Peyer's patch (tissue), 4 donors: Measurements from ENCODE around the gene GNG4. TPM values are rescaled to one million over a fixed set of nuclear protein-coding genes. Genes with fewer than 3 reads are reported as not detected.
"Not testable (repeated sequence)": the region's sequence is repeated elsewhere in the genome, so short reads cannot be mapped to it uniquely, and the experiment has no call there.

ENCODE experiments used
- DNase-seq, 3 donors: peaks; one replicate each; pipeline ENCODE4 v3.0.0-alpha.2; 2017 to 2019
- H3K27ac ChIP-seq, 4 donors: fragments of 200-600 bp; sonication (generic); one replicate each; pipeline ENCODE4 v1.5.1; 2016 to 2019
- H3K27me3 ChIP-seq, 2 donors: fragments of 200-600 bp; sonication (generic); one replicate each; pipeline ENCODE4 v1.5.1; 2019
- H3K36me3 ChIP-seq, 3 donors: fragments of 200-600 bp; sonication (generic); one replicate each; pipeline ENCODE4 v1.5.1; 2016 to 2019
- H3K4me1 ChIP-seq, 4 donors: fragments of 200-600 bp; sonication (generic); one replicate each; pipeline ENCODE4 v1.5.1; 2016 to 2019
- H3K4me3 ChIP-seq, 4 donors: fragments of 200-600 bp; sonication (generic); 1 replicate in 3 of 4; 2 replicates in 1 of 4; pipeline ENCODE4 v1.5.1; 2016 to 2019; ENCODE audit warnings: mild to moderate bottlenecking in 1 of 4
- H3K9me3 ChIP-seq, 4 donors: fragments of 200-600 bp; sonication (generic); one replicate each; pipeline ENCODE4 v1.5.1; 2016 to 2019; ENCODE audit warnings: mild to moderate bottlenecking in 1 of 4
- POLR2A ChIP-seq, 2 donors: fragments of 450-650 bp; IDR thresholded peaks; one replicate each; pipeline ENCODE4 v1.5.1; 2017; ENCODE audit warnings: antibody characterized with exemption in 2 of 2, mild to moderate bottlenecking in 2 of 2, moderate library complexity in 2 of 2
- total RNA-seq, 4 donors: library from RNA; depleted of rRNA; stranded (reverse); fragments of >200 nt; gene quantifications; one replicate each; pipeline ENCODE4 v1.1.0, GENCODE V29; 2016
- TF ChIP-seq, protein P1 (sequence below), 6 experiments: fragments of 450-650 bp in 4 of 6; fragments of 200-600 bp in 2 of 6; sonication (generic) in 1 of 6; IDR thresholded peaks; one replicate each; pipeline ENCODE4 v1.5.1; 2017 to 2019; ENCODE audit warnings: antibody characterized with exemption in 6 of 6, mild to moderate bottlenecking in 3 of 6, moderate library complexity in 1 of 6

GNG4 gene
- total RNA-seq, 4 donors from 2014 or later: 1.6 to 9.1 (median 2.9) TPM

DNA sequence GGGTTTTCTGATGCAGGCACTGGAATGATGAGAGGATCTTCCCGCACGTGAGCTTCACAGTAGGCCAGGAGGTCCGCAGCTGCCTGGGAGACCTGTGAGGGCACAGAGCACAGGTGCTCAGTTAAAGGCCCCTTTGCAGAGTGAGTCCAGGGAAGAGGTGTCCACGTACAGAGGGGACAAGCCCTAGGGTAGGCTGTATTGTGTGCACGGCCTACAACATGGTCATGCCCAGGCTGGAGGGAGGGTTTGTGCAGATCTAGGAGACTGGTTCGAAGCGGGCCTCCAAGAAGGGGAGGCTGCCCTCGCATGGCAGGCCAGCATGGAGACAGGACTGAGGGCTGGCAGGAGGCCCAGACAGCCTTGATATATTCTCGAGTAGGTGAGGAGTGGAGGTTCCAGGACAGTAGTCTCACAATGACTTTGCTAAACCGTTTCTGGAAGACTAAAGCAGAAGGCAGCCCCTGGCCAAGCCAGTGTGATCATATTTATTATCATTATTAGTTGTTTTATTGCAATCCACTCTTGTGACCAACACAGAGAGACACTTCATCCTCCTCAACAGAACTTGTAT, 97.4 kb downstream of the GNG4 start:
- H3K27me3 ChIP-seq: no peaks in the 10 kb centered on the region
- no peaks in the 10 kb centered on the region for H3K9me3 ChIP-seq
- H3K4me3 ChIP-seq: no peak overlapping the region
- no peaks in the 10 kb centered on the region for H3K36me3 ChIP-seq
- TF ChIP-seq POLR2A (IDR thresholded peaks at IDR 0.05): no peak
- TF ChIP-seq, protein P1, sequence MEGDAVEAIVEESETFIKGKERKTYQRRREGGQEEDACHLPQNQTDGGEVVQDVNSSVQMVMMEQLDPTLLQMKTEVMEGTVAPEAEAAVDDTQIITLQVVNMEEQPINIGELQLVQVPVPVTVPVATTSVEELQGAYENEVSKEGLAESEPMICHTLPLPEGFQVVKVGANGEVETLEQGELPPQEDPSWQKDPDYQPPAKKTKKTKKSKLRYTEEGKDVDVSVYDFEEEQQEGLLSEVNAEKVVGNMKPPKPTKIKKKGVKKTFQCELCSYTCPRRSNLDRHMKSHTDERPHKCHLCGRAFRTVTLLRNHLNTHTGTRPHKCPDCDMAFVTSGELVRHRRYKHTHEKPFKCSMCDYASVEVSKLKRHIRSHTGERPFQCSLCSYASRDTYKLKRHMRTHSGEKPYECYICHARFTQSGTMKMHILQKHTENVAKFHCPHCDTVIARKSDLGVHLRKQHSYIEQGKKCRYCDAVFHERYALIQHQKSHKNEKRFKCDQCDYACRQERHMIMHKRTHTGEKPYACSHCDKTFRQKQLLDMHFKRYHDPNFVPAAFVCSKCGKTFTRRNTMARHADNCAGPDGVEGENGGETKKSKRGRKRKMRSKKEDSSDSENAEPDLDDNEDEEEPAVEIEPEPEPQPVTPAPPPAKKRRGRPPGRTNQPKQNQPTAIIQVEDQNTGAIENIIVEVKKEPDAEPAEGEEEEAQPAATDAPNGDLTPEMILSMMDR (IDR thresholded peaks at IDR 0.05): no peak
- no peak overlapping the region for H3K27ac ChIP-seq
- H3K4me1 ChIP-seq: no peaks in the 10 kb centered on the region
- no peak for DNase-seq

DNA sequence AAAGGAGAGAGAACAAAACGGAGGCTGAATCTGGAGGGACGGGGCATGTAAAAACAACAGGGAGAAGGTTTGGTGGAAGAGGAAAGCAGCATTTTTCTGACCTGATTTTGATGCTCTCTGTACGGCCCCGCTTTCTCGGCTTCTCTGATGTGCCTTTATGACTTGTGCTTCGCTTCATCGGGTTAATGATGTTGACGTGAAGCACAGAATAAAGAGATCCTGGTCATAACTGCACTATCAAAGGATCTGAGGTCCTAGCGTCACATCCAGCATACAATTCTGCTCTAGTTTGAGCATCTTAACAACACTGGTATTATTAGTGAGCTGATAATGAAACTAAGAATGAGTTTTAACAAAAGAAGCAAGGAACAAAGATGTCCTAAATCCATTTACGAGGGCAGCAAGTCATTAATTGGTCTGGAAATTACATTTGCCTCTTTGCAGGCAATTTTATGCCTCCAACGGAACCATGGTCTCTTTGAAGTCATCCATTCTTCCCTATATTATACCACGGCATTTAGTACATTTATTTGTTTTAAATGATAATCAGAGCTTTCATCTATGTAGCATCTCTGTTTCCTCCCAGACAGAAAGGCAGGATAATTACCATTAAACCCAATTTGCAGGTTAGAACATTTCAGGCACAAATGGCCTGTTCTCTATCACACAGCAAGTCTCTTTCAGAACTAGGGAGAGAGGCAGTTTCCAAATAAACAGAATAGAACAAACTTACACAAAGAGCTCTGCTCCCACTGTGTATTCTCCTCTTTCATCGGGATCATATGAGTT, 100.0 kb downstream of the GNG4 start:
- no peak for DNase-seq
- Histone ChIP-seq H3K4me3 (no peak overlapping the region), H3K9me3 (no peaks in the 10 kb centered on the region), H3K36me3 (no peaks in the 10 kb centered on the region), H3K27me3 (no peaks in the 10 kb centered on the region), H3K4me1 (no peaks in the 10 kb centered on the region), H3K27ac (no peak overlapping the region)
- TF ChIP-seq, protein P1 (IDR thresholded peaks at IDR 0.05): no peak
- no peak for TF ChIP-seq POLR2A (IDR thresholded peaks at IDR 0.05)

- not testable (repeated sequence) for DNase-seq
Observed at GRCh38 chr1:235546369-235547155, 103.0 kb downstream of the GNG4 start.

DNA sequence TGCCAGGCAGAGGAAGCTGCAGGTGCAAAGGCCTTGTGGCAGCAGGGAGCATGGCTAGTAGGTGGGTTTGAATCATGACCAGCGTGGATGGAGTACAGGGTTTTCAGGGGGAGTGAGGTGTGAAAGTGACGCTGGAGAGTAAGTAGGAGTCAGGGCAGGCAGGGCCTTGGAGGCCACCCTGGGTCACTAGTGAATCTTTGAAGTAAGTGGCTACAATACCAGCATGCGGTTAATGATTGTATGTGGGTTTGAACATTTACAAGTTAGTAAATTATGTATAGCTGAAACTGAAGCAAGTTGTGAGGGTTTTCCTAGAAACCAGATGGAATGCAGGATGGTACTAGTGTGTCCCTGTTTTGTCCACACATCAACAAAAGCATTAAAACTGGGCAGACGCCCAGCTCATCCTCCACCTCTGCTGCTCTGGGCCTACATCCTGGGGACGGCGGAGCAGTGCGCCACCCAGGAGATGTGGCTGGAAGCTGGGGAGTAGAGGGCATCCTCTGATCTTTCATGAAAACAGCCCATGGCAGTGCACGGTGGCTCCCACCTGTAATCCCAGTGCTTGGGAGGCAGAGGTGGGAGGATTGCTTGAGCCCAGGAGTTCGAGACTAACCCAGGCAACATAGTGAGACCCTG, 104.2 kb downstream of the GNG4 start:
- TF ChIP-seq, protein P1 (IDR thresholded peaks at IDR 0.05): no peak
- no peak for TF ChIP-seq POLR2A (IDR thresholded peaks at IDR 0.05)
- Histone ChIP-seq H3K27ac (no peak overlapping the region), H3K4me1 (no peaks in the 10 kb centered on the region), H3K9me3 (no peaks in the 10 kb centered on the region), H3K27me3 (no peaks in the 10 kb centered on the region), H3K4me3 (no peak overlapping the region), H3K36me3 (no peaks in the 10 kb centered on the region)
- DNase-seq: no peak

More at GRCh38 chr1:235546369-235547155, 103.0 kb downstream of the GNG4 start:
- not testable (repeated sequence) for H3K4me1 ChIP-seq, H3K4me3 ChIP-seq, H3K27me3 ChIP-seq, H3K36me3 ChIP-seq, H3K27ac ChIP-seq, H3K9me3 ChIP-seq

GRCh38 chr1:235542845-235543244, 106.7 kb downstream of the GNG4 start:
- DNase-seq, H3K4me3 ChIP-seq, H3K9me3 ChIP-seq, H3K27ac ChIP-seq, H3K27me3 ChIP-seq, H3K36me3 ChIP-seq, H3K4me1 ChIP-seq: not testable (repeated sequence)

GRCh38 chr1:235533476-235534168, 116.0 kb downstream of the GNG4 start:
- no peak overlapping the region for H3K4me3 ChIP-seq
- H3K27me3 ChIP-seq: no peaks in the 10 kb centered on the region
- no peaks in the 10 kb centered on the region for H3K36me3 ChIP-seq
- H3K9me3 ChIP-seq: no peaks in the 10 kb centered on the region
- H3K4me1 ChIP-seq: no peaks in the 10 kb centered on the region
- H3K27ac ChIP-seq: no peak overlapping the region
- TF ChIP-seq, protein P1 (IDR thresholded peaks at IDR 0.05): no peak
- TF ChIP-seq POLR2A (IDR thresholded peaks at IDR 0.05): no peak
- no peak for DNase-seq
